ENCODE data around the gene HSPH1. TPM values are rescaled to one million over a fixed set of nuclear protein-coding genes. Genes with fewer than 3 reads are reported as not detected.

HSPH1 gene
- polyA plus RNA-seq, 1 donor from 2014 or later: 112 TPM

GRCh38 chr13:31166591-31166990, 4.9 kb upstream of the HSPH1 start:
- Histone ChIP-seq H3K9ac (ENCODE audit: low read length) (no peak overlapping the region), H3K27ac (ENCODE audit: low read length) (no peak overlapping the region), H3K27me3 (ENCODE audit: insufficient read depth, low read depth, low read length) (no peaks in the 10 kb centered on the region), H3K9me3 (ENCODE audit: low read length) (no peaks in the 10 kb centered on the region), H4K20me1 (ENCODE audit: insufficient read depth) (no peaks in the 10 kb centered on the region), H3K36me3 (ENCODE audit: insufficient read depth, low read length) (no peaks in the 10 kb centered on the region), H3K4me2 (ENCODE audit: low read length) (no peak overlapping the region), H3K4me3 (ENCODE audit: low read length) (no peak overlapping the region), H2AFZ (ENCODE audit: low read depth, low read length) (no peak overlapping the region), H3K9me2 (ENCODE audit: insufficient read depth, low read length) (no peaks in the 10 kb centered on the region), H3F3A (ENCODE audit: insufficient read depth, low read length, poor library complexity, severe bottlenecking) (no peaks in the 10 kb centered on the region), H3K79me2 (replicated peaks; ENCODE audit: insufficient read depth, low read length) (peaks cover 7% of the 10 kb centered on the region)
- TF ChIP-seq MXI1 (conservative IDR thresholded peaks at IDR 0.05; ENCODE audit: poor library complexity, severe bottlenecking) (no peak), TAF1 (IDR thresholded peaks at IDR 0.05; ENCODE audit: low read depth) (no peak), EZH2 (IDR thresholded peaks at IDR 0.05; ENCODE audit: borderline replicate concordance, insufficient read depth, low read length, poor library complexity, severe bottlenecking) (no peak), POLR2AphosphoS5 (IDR thresholded peaks at IDR 0.05) (no peak), EP300 (conservative IDR thresholded peaks at IDR 0.05; ENCODE audit: poor library complexity, severe bottlenecking) (no peak), REST (IDR thresholded peaks at IDR 0.05; ENCODE audit: borderline replicate concordance) (no peak), SMC3 (conservative IDR thresholded peaks at IDR 0.05; ENCODE audit: poor library complexity) (no peak), RAD21 (conservative IDR thresholded peaks at IDR 0.05) (no peak)
- TF ChIP-seq, protein P1, sequence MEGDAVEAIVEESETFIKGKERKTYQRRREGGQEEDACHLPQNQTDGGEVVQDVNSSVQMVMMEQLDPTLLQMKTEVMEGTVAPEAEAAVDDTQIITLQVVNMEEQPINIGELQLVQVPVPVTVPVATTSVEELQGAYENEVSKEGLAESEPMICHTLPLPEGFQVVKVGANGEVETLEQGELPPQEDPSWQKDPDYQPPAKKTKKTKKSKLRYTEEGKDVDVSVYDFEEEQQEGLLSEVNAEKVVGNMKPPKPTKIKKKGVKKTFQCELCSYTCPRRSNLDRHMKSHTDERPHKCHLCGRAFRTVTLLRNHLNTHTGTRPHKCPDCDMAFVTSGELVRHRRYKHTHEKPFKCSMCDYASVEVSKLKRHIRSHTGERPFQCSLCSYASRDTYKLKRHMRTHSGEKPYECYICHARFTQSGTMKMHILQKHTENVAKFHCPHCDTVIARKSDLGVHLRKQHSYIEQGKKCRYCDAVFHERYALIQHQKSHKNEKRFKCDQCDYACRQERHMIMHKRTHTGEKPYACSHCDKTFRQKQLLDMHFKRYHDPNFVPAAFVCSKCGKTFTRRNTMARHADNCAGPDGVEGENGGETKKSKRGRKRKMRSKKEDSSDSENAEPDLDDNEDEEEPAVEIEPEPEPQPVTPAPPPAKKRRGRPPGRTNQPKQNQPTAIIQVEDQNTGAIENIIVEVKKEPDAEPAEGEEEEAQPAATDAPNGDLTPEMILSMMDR (IDR thresholded peaks at IDR 0.05; ENCODE audit: poor library complexity, severe bottlenecking): no peak

DNA sequence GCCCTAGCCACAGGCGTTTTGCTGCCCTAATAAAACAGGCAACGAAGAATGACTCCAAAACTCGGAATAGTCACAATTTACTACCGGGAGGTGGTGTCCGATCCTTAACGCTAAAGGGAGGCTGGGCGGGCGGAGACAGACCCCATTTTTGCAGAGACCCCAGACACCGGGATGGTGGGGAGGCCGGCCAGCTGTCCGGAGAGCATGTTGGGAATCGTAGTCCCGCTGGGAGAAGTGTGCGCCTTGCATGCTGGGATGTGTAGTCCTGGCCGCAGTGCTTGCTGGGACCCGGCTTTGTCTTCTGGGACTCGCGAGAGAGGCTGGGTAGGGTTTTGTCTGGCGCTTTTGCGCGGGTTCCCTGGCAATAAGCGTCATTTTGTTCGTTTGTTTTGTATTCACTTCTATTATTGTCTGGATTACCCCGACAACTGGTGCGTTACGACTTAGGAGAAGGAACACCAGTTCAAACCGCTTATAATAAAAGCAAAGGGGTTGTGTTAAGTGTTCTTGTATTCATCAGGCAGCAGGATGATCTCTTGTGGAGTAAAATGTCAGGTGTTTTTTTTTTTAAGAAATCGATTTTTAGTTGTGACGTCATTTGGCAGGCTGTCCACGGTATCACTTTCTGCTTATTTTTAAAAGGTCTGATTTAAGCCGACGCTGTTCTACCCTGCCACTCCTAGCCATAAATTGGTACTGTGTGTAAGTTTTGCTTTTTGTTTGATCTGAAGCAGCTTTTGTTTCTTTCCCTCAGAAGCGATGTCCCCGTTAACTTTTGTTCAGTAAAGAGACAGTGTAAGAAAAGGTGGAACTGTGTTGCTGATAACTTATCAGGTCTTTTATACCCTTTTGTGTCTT, 676 bp upstream of the HSPH1 start:
- H3K9me2 ChIP-seq (ENCODE audit: insufficient read depth, low read length): no peaks in the 10 kb centered on the region
- H3F3A ChIP-seq (ENCODE audit: insufficient read depth, low read length, poor library complexity, severe bottlenecking): no peaks in the 10 kb centered on the region
- H2AFZ ChIP-seq (ENCODE audit: low read depth, low read length): peak overlapping the region; percentile 78
- H3K27ac ChIP-seq (ENCODE audit: low read length): peak overlapping the region; percentile 89
- no peaks in the 10 kb centered on the region for H4K20me1 ChIP-seq (ENCODE audit: insufficient read depth)
- peak overlapping the region; percentile 74 for H3K9ac ChIP-seq (ENCODE audit: low read length)
- H3K4me3 ChIP-seq (ENCODE audit: low read length): peak overlapping the region; percentile 90
- H3K36me3 ChIP-seq (ENCODE audit: insufficient read depth, low read length): peaks cover 1% of the 10 kb centered on the region
- H3K79me2 ChIP-seq (replicated peaks; ENCODE audit: insufficient read depth, low read length): peaks cover 33% of the 10 kb centered on the region
- H3K9me3 ChIP-seq (ENCODE audit: low read length): no peaks in the 10 kb centered on the region
- TF ChIP-seq EP300 (conservative IDR thresholded peaks at IDR 0.05; ENCODE audit: poor library complexity, severe bottlenecking) (peak; percentile 73), REST (IDR thresholded peaks at IDR 0.05; ENCODE audit: borderline replicate concordance) (peak; percentile 46), MXI1 (conservative IDR thresholded peaks at IDR 0.05; ENCODE audit: poor library complexity, severe bottlenecking) (peak; percentile 93), RAD21 (conservative IDR thresholded peaks at IDR 0.05) (no peak), SMC3 (conservative IDR thresholded peaks at IDR 0.05; ENCODE audit: poor library complexity) (peak; percentile 17), TAF1 (IDR thresholded peaks at IDR 0.05; ENCODE audit: low read depth) (peak; percentile 70), EZH2 (IDR thresholded peaks at IDR 0.05; ENCODE audit: borderline replicate concordance, insufficient read depth, low read length, poor library complexity, severe bottlenecking) (no peak), POLR2AphosphoS5 (IDR thresholded peaks at IDR 0.05) (peak; percentile 88)
- TF ChIP-seq, protein P1 (IDR thresholded peaks at IDR 0.05; ENCODE audit: poor library complexity, severe bottlenecking): no peak
- H3K27me3 ChIP-seq (ENCODE audit: insufficient read depth, low read depth, low read length): no peaks in the 10 kb centered on the region
- peak overlapping the region; percentile 68 for H3K4me2 ChIP-seq (ENCODE audit: low read length)

Measured in neural cell (in vitro differentiated cells).